VCaP (cell line): ENCODE results near the gene TMEFF1.

Experiments
- H3K27ac ChIP-seq: fragments of 450-650 bp; 2 replicates; pipeline ENCODE4 v1.5.1; 2017
- CTCF ChIP-seq: fragments of 450-650 bp; conservative IDR thresholded peaks from 2 replicates; pipeline ENCODE4 v1.5.1; 2017; ENCODE audit warnings: mild to moderate bottlenecking, moderate library complexity

TMEFF1 gene

GRCh38 chr9:100468041-100468440 is 4.9 kb upstream of the TMEFF1 start:
- TF ChIP-seq CTCF: no peak
- no peak overlapping the region for H3K27ac ChIP-seq

- no peak overlapping the region for H3K27ac ChIP-seq
Measured at GRCh38 chr9:100472268-100472667, 681 bp upstream of the TMEFF1 start.

GRCh38 chr9:100473276-100474081 is 530 bp downstream of the TMEFF1 start:
- no peak for TF ChIP-seq CTCF
- H3K27ac ChIP-seq: peak overlapping the region; percentile 44; the same call in 1 of the 2 replicates

More at GRCh38 chr9:100472268-100472667, 681 bp upstream of the TMEFF1 start:
- TF ChIP-seq CTCF: no peak

GRCh38 chr9:100474082-100474923 is 1.4 kb downstream of the TMEFF1 start:
- no peak for TF ChIP-seq CTCF
- H3K27ac ChIP-seq: no peak overlapping the region; the same call in 1 of the 2 replicates

- TF ChIP-seq CTCF: no peak
- no peak overlapping the region for H3K27ac ChIP-seq
Measured at GRCh38 chr9:100474924-100475276, 2.0 kb downstream of the TMEFF1 start.

GRCh38 chr9:100477241-100477640 is 4.3 kb downstream of the TMEFF1 start:
- H3K27ac ChIP-seq: no peak overlapping the region
- TF ChIP-seq CTCF: no peak

GRCh38 chr9:100478192-100478591 is 5.2 kb downstream of the TMEFF1 start:
- TF ChIP-seq CTCF: no peak
- no peak overlapping the region for H3K27ac ChIP-seq
